HEK293 (cell line): ENCODE results near the gene NCF2.

Experiments used
- CTCF ChIA-PET: fragments of 350-600 bp; formaldehyde crosslinking; extraction: SDS; loops from one replicate; lab custom pipeline; 2021; ENCODE audit warnings: antibody characterized with exemption; lab: Yijun Ruan, JAX
- POLR2A ChIA-PET: fragments of 300-600 bp; formaldehyde crosslinking; extraction: SDS; loops from one replicate; lab custom pipeline; 2020; ENCODE audit warnings: antibody characterized with exemption, inconsistent platforms; lab: Yijun Ruan, JAX
- H3K27ac ChIP-seq: fragments of 200-500 bp; sonication (Bioruptor generic); 2 replicates; pipeline ENCODE4 v1.5.1; 2014; ENCODE audit warnings: low read depth, low read length, control low read depth, inconsistent platforms; ENCODE audit errors: extremely low read depth
- H3K36me3 ChIP-seq, 2 experiments: fragments of 200-500 bp in 1 of 2; sonication (Bioruptor generic) in 1 of 2; 1 replicate in 1 of 2; 2 replicates in 1 of 2; pipeline ENCODE4 v1.5.1; 2014 to 2017; ENCODE audit warnings: inconsistent platforms in 2 of 2, low read length in 2 of 2; ENCODE audit not compliant: control insufficient read depth in 2 of 2, insufficient read depth in 1 of 2
- H3K4me1 ChIP-seq: fragments of 200-500 bp; sonication (Bioruptor generic); 2 replicates; pipeline ENCODE4 v1.5.1; 2014; ENCODE audit warnings: mild to moderate bottlenecking, low read length, inconsistent platforms; ENCODE audit not compliant: control insufficient read depth, insufficient read depth
- H3K4me3 ChIP-seq: 2 replicates; pipeline ENCODE4 v1.5.1; 2011; ENCODE audit warnings: low read depth, mild to moderate bottlenecking, control low read depth, low read length, moderate library complexity
- H3K9me3 ChIP-seq: fragments of 200-500 bp; sonication (Bioruptor generic); 2 replicates; pipeline ENCODE4 v1.5.1; 2014; ENCODE audit warnings: low read depth, low read length, inconsistent platforms; ENCODE audit not compliant: control insufficient read depth, insufficient read depth
- CTCF ChIP-seq: fragments of 450-650 bp; formaldehyde crosslinking; IDR thresholded peaks from 2 replicates; pipeline ENCODE4 v1.5.1; 2016; ENCODE audit warnings: missing biosample characterization, missing genetic modification characterization
- PRDM1 ChIP-seq: fragments of 450-650 bp; formaldehyde crosslinking; IDR thresholded peaks from 2 replicates; pipeline ENCODE4; 2016; ENCODE audit warnings: missing biosample characterization, missing genetic modification characterization
- REST ChIP-seq: fragments of 450-650 bp; formaldehyde crosslinking; IDR thresholded peaks from 2 replicates; pipeline ENCODE4 v1.5.1; 2016; ENCODE audit warnings: missing biosample characterization, missing genetic modification characterization
- SCRT1 ChIP-seq: fragments of 450-650 bp; formaldehyde crosslinking; IDR thresholded peaks from 2 replicates; pipeline ENCODE4 v1.5.1; 2016; ENCODE audit warnings: missing biosample characterization, missing genetic modification characterization, borderline replicate concordance
- SP2 ChIP-seq: fragments of 450-650 bp; formaldehyde crosslinking; IDR thresholded peaks from 2 replicates; pipeline ENCODE4 v1.5.1; 2016; ENCODE audit warnings: missing biosample characterization, missing genetic modification characterization
- TSHZ1 ChIP-seq: fragments of 450-650 bp; formaldehyde crosslinking; IDR thresholded peaks from 2 replicates; pipeline ENCODE4 v1.5.1; 2016; ENCODE audit warnings: missing biosample characterization, missing genetic modification characterization, borderline replicate concordance
- ZBTB17 ChIP-seq: fragments of 450-650 bp; formaldehyde crosslinking; IDR thresholded peaks from 2 replicates; pipeline ENCODE4 v1.5.1; 2016; ENCODE audit warnings: missing biosample characterization, missing genetic modification characterization
- ZBTB7A ChIP-seq: fragments of 450-650 bp; formaldehyde crosslinking; IDR thresholded peaks from 2 replicates; pipeline ENCODE4 v1.5.1; 2016; ENCODE audit warnings: low read depth, missing biosample characterization, missing genetic modification characterization
- ZNF335 ChIP-seq: fragments of 450-650 bp; formaldehyde crosslinking; conservative IDR thresholded peaks from 2 replicates; pipeline ENCODE4 v1.5.1; 2016; ENCODE audit warnings: missing biosample characterization, missing genetic modification characterization
- ZNF366 ChIP-seq: fragments of 450-650 bp; formaldehyde crosslinking; conservative IDR thresholded peaks from 2 replicates; pipeline ENCODE4 v1.5.1; 2016; ENCODE audit warnings: missing biosample characterization, missing genetic modification characterization
- ZNF394 ChIP-seq: fragments of 450-650 bp; formaldehyde crosslinking; IDR thresholded peaks from 2 replicates; pipeline ENCODE4 v1.5.1; 2016; ENCODE audit warnings: missing biosample characterization, missing genetic modification characterization, mild to moderate bottlenecking, moderate library complexity, borderline replicate concordance
- ZNF449 ChIP-seq: fragments of 450-650 bp; formaldehyde crosslinking; IDR thresholded peaks from 2 replicates; pipeline ENCODE4 v1.5.1; 2017; ENCODE audit warnings: missing biosample characterization, mild to moderate bottlenecking, missing genetic modification characterization, moderate library complexity
- ZNF837 ChIP-seq: fragments of 450-650 bp; formaldehyde crosslinking; IDR thresholded peaks from 2 replicates; pipeline ENCODE4 v1.5.1; 2016; ENCODE audit warnings: missing biosample characterization, missing genetic modification characterization

Gene NCF2

GRCh38 chr1:183633676-183634343 lies 43.6 kb upstream of the NCF2 start:
- Histone ChIP-seq H3K27ac (peak overlapping the region; percentile 26; the same call in 1 of the 2 replicates), H3K36me3 (peaks cover 11 to 25% of the 10 kb centered on the region in 2 experiments; a peak in 2 of 3 replicates), H3K9me3 (no peaks in the 10 kb centered on the region), H3K4me1 (peaks cover 14% of the 10 kb centered on the region; the same call in 1 of the 2 replicates), H3K4me3 (peak overlapping the region; percentile 86)
- ChIA-PET POLR2A (interaction anchor here (0.7 kb wide), 1 partner anchor 418 kb away, joined by 3 read pairs; the partner anchor contains the start of gene TSEN15), CTCF (interaction anchor here (0.5 to 1.6 kb wide), 6 partner anchors 8 to 671 kb away, joined by 3 to 4 read pairs (median 4); no protein-coding TSS in a partner anchor)
- TF ChIP-seq ZNF335: peak; percentile 27; the same call in 1 of the 2 replicates
- no peak for TF ChIP-seq REST (tag by site-specific recombination)
- TF ChIP-seq TSHZ1 (tag by site-specific recombination): no peak
- TF ChIP-seq CTCF: peak; percentile 49; the same call in 1 of the 2 replicates
- no peak for TF ChIP-seq ZBTB7A (tag by site-specific recombination)
- TF ChIP-seq ZNF449 (tag by site-specific recombination): 0 out of 2 replicates have a peak, but pooled peaks have one; percentile 8
- TF ChIP-seq PRDM1: peak; percentile 78; the same call in 1 of the 2 replicates
- TF ChIP-seq ZNF394: peak; percentile 88
- TF ChIP-seq ZNF366 (tag by site-specific recombination): peak; percentile 45; the same call in 1 of the 2 replicates
- TF ChIP-seq SP2 (tag by site-specific recombination): no peak
- no peak for TF ChIP-seq SCRT1 (tag by site-specific recombination)
- no peak for TF ChIP-seq ZNF837 (tag by site-specific recombination)
- peak; percentile 50; the same call in 1 of the 2 replicates for TF ChIP-seq ZBTB17
